Stimulated activated CD8-positive, alpha-beta memory T cell treated with anti-CD3 and anti-CD28 coated beads, Interleukin-2, amount 100 ng/mL, for 48 hours (primary cell): Measurements from ENCODE around the gene DUXA.
"Not testable (repeated sequence)": the region's sequence is repeated elsewhere in the genome, so short reads cannot be mapped to it uniquely, and the experiment has no call there.

Experiments
- DNase-seq, 2 donors: peaks; one replicate each; pipeline ENCODE4 v3.0.0-alpha.2; 2020; ENCODE audit warnings: low read depth in 2 of 2

The DUXA gene

DNA sequence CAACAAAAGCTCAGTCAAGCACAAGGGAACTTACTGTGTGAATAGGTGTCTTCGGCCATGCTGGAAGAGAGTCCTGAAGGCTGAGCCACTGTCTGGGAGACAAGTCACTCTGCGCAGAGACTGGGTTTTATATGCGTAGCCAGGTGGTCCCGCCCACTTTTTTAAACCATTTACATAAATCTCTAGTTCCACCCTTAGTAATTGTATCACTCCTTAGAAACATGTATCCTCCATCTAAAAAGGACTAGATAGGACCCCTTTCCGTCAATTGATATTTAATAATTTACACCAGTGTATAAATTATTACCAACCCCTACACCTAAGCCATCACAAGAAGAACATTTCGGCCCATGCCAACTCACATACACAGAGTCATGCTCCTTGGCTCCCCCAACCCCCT, at the start of gene DUXA:
DUXA (minus strand) TSS at position 101 of the 400 bp plus-strand sequence; CDS start at position 59, 42 bp downstream.
- DNase-seq, result no peak

DNA sequence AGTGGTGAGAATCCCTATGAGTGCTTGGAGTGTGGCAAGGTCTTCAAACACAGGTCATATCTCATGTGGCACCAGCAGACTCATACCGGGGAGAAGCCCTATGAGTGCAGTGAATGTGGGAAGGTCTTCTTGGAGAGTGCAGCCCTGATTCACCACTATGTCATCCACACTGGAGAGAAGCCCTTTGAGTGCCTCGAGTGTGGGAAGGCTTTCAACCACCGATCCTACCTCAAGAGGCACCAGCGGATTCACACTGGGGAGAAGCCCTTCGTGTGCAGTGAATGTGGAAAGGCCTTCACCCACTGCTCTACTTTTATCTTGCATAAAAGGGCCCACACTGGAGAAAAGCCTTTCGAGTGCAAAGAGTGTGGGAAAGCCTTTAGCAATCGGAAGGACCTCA, 44.8 kb upstream of the DUXA start:
- no peak for DNase-seq

DNA sequence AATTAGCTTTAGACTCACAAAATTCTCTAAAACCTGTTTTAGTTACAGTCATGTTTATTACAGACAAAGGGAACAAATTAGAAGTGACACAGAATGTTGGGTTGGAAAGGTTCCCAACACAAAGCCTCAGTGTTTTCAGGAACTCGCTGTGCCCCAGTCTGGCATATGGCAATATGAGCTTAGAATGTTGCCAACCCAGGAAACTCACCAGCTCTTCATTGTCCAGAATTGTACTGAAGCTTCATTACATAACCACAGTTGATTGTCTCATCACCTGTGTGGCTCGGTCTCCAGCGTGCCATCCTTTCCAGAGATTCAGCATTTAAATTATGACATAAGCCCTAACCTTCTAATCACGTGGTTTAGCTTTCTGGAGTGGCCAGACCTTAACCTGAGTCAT, 43.1 kb upstream of the DUXA start:
- no peak for DNase-seq

DNA sequence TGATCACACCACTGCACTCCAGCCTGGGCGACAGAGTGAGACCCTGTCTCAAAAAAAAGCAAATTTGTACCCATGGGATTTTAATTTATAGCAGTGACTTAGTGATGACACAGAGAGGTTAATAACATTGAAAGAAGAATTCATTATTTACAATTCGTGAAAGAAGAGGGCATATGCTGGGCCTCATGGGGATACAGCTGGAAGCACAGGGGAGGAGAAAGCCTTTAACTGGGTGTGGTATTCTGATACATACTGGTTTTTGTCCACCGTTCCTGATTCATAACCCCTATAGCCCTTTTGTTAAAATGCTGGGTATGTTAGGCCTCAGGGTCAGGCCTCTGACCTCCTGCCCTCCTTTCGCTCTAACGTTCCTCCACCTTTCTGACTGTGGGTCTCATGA, 34.9 kb upstream of the DUXA start:
- no peak for DNase-seq

DNA sequence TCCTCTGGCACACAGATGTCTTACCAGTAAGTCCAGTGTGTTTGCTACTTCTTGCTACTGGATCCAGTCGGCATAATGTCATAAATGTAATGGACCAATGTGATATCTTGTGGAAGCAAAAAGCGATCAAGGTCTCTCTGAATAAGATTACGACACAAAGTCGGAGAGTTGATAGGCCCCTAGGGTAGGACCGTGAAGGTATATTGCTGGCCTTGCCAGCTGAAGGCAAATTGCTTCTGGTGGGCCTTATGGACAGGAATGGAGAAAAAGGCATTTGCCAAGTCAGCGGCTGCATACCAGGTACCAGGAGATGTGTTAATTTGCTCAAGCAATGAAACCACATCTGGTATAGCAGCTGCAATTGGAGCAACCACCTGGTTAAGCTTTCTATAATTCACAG, 30.6 kb upstream of the DUXA start:
- DNase-seq, result not testable (repeated sequence)

GRCh38 chr19:57192993-57193392, 25.7 kb upstream of the DUXA start:
- DNase-seq, result no peak

GRCh38 chr19:57192077-57192420, 24.8 kb upstream of the DUXA start:
- no peak for DNase-seq

DNA sequence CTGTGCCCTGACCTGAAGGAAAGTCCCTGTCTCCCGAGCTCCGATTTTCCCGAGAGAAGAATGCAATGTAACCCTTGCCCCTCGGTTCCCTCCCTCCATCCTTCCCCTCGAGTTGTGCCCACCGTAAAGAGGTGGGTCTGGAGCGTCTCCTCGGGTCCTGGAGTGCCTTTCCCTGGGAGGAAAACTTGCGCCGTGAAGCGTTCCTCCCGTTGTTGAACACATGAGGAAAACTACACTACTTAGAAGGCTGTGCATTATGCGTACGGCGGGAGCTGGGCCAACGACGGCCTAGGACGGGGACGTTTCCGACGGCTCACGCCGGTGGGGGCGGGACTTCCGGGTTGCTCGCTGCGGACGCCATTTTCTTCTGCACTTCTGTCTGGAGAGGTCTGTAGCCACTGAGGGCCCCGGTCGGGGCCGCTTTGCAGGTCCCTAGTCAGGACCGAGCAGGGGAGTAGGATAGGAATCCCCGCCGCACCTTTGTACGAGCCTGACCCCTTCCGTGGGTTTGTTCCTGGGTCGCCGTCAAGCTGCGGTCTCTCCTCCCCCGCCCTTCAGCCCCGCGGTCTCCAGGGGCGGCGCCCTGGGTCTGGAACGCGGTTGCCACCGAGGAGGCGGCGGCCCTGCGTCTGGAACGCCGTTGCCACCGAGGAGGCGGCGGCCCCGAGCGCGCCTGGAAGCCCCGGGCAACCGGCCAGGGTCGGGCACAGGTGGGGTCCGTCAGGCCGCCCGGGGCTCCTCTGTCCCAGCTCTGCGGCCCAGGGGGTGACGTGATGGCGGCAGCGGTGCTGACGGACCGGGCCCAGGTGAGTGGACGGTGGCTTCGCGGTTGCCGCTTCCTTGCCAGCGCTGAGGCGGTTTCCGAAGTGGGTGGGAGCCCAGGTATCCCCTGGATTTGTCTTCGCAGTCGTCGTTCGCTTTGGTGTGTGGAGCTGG, 24.1 kb upstream of the DUXA start, which contains the start of gene ZNF264:
ZNF264 (plus strand) TSS at position 360 of the 936 bp plus-strand sequence; CDS start at position 774, 414 bp downstream.
- peak; percentile 81 for DNase-seq

DNA sequence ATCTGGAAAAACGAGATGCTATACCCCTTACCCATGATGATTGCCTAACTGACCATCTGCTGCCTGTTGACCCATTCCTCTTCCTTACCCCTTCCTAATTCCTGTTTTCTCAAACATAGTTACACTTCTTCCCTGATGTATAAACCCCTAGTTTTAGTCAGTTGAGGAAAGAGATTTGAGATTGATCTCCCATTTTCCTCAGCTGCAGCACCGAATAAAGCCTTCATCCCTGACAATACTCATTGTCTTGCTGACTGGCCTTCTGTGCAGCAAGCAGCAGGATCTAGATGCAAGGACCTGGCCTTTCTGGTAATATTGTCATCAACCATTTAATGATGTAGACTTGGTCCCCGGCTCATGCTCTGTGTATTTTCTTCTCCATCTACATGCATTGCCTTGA, 23.0 kb upstream of the DUXA start:
- no peak for DNase-seq

- DNase-seq, result no peak
Measured at GRCh38 chr19:57171551-57172081, 4.3 kb upstream of the DUXA start.

- DNase-seq, result no peak
Measured at GRCh38 chr19:57165846-57166245, 1.4 kb downstream of the DUXA start.

DNA sequence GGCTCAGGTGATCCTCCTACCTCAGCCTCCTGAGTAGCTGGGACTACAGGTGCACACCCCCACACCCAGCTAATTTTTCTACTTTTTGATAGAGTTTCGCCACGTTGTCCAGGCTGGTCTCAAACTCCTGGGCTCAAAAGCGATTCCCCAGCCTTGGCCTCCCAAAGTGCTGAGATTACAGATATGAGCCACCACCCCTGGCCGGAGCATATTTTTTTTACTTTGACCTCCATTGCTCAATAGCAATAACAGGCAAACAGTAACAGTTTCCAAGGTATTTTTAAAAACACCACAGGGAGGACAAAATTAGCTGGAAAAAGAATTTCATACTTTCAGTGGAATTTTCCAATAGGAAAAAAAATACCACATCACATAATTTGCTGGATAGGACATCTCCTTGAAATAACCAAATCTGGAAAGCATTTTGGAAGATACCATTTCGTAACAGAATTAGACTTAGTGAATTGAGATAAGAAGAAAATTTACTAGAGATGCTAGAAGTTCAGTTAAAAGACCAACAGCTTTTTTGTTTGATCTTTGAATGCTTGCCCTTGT, 5.2 kb downstream of the DUXA start:
- no peak for DNase-seq

GRCh38 chr19:57152921-57153320, 14.4 kb downstream of the DUXA start:
- DNase-seq, result no peak

- DNase-seq, result no peak
Measured at GRCh38 chr19:57141699-57142098, 25.6 kb downstream of the DUXA start.

- DNase-seq, result no peak
Measured at GRCh38 chr19:57135797-57136196, 31.5 kb downstream of the DUXA start.

GRCh38 chr19:57127403-57127802, 39.9 kb downstream of the DUXA start:
- DNase-seq, result not testable (repeated sequence)

DNA sequence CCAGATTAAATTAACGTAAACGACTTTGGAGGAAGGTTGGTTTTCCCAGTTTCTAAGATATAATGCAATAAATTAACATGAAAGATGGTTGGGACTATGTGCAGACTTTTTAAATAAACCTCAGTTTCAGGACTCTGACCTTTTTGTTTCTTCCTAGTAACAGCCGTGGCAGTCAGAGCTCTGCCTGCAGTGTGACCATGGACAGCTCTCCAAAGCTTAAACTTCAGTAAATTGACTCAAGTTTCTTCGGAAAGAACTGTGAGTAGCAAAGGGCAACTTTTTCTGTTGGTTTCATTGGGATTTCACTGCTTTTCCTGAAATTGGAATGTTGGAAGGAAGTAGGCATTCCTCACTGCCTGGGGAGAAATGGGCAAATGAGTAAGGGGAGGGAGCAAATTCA, 43.4 kb downstream of the DUXA start:
- DNase-seq, result no peak

DNA sequence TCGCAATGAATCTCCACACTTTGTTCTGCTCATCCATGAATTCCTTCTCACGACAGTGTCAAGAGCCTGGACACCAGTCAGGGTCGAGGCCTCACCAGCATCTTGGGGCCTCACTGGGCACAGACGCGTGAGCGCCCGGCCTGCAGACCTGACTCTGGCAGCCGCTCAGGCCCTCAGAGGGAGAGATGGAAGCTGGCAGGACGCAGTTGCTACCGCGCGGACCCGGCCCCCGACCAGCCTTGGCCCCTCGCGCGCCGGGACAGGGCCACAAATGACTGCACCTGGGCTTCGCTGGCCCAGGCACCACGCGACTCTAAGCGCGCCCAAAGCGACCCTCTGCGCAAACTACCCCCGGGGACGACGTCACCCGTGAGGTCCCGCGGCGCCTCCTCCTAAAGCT, 48.4 kb downstream of the DUXA start:
- DNase-seq, result no peak

DNA sequence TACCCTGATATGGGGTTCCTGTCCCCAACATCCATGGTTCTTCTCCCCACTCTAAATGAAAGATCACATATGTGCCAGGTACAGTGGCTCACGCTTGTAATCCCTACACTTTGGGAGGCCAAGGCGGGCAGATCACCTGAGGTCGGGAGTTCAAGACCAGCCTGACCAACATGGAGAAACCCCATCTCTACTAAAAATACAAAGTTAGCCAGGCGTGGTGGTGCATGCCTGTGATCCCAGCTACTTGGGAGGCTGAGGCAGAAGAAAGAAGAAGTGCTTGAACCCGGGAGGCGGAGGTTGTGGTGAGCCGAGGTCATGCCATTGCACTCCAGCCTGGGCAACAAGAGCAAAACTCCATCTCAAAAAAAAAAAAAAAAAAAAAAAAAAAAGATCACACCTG, 53.8 kb downstream of the DUXA start:
- not testable (repeated sequence) for DNase-seq

DNA sequence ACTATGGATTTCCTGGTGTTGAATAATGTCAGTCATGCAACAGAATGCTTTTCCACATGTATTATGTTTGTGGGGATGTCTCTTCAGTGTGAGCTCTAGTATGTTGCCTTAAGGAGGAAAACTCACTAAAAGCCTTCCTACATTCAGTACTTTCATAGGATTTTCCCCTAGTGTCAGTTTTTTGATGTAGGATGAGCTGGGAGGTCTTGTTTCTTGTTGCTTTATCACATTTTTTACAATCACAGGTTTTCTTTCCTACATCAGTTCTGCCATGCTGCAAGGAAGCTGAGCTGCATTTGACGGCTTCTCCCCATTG, 56.0 kb downstream of the DUXA start:
- DNase-seq, result no peak

- no peak for DNase-seq
Measured at GRCh38 chr19:57110592-57111328, 56.5 kb downstream of the DUXA start.

- DNase-seq, result no peak
Measured at GRCh38 chr19:57106722-57107235, 60.5 kb downstream of the DUXA start.
